ENCODE measurements around the gene NNAT. TPM values are rescaled to one million over a fixed set of nuclear protein-coding genes. Genes with fewer than 3 reads are reported as not detected.
A peak's percentile ranks its signal among the peaks of the same experiment; 100 is the strongest.

Gene NNAT
- total RNA-seq, 1 donor from 2014 or later: 0.54 TPM

GRCh38 chr20:37518606-37519507 lies 2.2 kb upstream of the NNAT start:
- no peak for TF ChIP-seq CTCF (IDR thresholded peaks at IDR 0.05; ENCODE audit: unreplicated experiment)
- peaks cover 74% of the 10 kb centered on the region for H3K4me1 Mint-ChIP-seq (ENCODE audit: unreplicated experiment)
- H3K9me3 Mint-ChIP-seq (ENCODE audit: unreplicated experiment): no peaks in the 10 kb centered on the region
- H3K27ac Mint-ChIP-seq (ENCODE audit: unreplicated experiment): peak overlapping the region; percentile 86
- H3K4me3 Mint-ChIP-seq (ENCODE audit: unreplicated experiment): peak overlapping the region; percentile 69
- H3K27me3 Mint-ChIP-seq (ENCODE audit: unreplicated experiment): peaks cover 8% of the 10 kb centered on the region
- DNase-seq (ENCODE audit: low spot score): peak; percentile 57
- peaks cover 43% of the 10 kb centered on the region for H3K36me3 Mint-ChIP-seq (ENCODE audit: low read depth, unreplicated experiment)

GRCh38 chr20:37519508-37520418 lies 1.3 kb upstream of the NNAT start:
- DNase-seq (ENCODE audit: low spot score): peak; percentile 19
- Mint-ChIP-seq H3K4me1 (ENCODE audit: unreplicated experiment) (peaks cover 83% of the 10 kb centered on the region), H3K4me3 (ENCODE audit: unreplicated experiment) (peak overlapping the region; percentile 31), H3K27ac (ENCODE audit: unreplicated experiment) (peak overlapping the region; percentile 86), H3K9me3 (ENCODE audit: unreplicated experiment) (no peaks in the 10 kb centered on the region), H3K36me3 (ENCODE audit: low read depth, unreplicated experiment) (peaks cover 40% of the 10 kb centered on the region), H3K27me3 (ENCODE audit: unreplicated experiment) (peaks cover 8% of the 10 kb centered on the region)
- no peak for TF ChIP-seq CTCF (IDR thresholded peaks at IDR 0.05; ENCODE audit: unreplicated experiment)

- Mint-ChIP-seq H3K4me1 (ENCODE audit: unreplicated experiment) (peaks cover 86% of the 10 kb centered on the region), H3K27ac (ENCODE audit: unreplicated experiment) (peak overlapping the region; percentile 86), H3K4me3 (ENCODE audit: unreplicated experiment) (peak overlapping the region; percentile 31), H3K36me3 (ENCODE audit: low read depth, unreplicated experiment) (peaks cover 43% of the 10 kb centered on the region), H3K9me3 (ENCODE audit: unreplicated experiment) (no peaks in the 10 kb centered on the region), H3K27me3 (ENCODE audit: unreplicated experiment) (peaks cover 8% of the 10 kb centered on the region)
- no peak for TF ChIP-seq CTCF (IDR thresholded peaks at IDR 0.05; ENCODE audit: unreplicated experiment)
- no peak for DNase-seq (ENCODE audit: low spot score)
These were observed 563 bp upstream of the NNAT start for GRCh38 chr20:37520419-37520955.

GRCh38 chr20:37522260-37523011 lies 1.4 kb downstream of the NNAT start:
- H3K27me3 Mint-ChIP-seq (ENCODE audit: unreplicated experiment): peaks cover 17% of the 10 kb centered on the region
- peaks cover 81% of the 10 kb centered on the region for H3K4me1 Mint-ChIP-seq (ENCODE audit: unreplicated experiment)
- no peak overlapping the region for H3K27ac Mint-ChIP-seq (ENCODE audit: unreplicated experiment)
- TF ChIP-seq CTCF (IDR thresholded peaks at IDR 0.05; ENCODE audit: unreplicated experiment): no peak
- no peak for DNase-seq (ENCODE audit: low spot score)
- H3K4me3 Mint-ChIP-seq (ENCODE audit: unreplicated experiment): no peak overlapping the region
- peaks cover 42% of the 10 kb centered on the region for H3K36me3 Mint-ChIP-seq (ENCODE audit: low read depth, unreplicated experiment)
- no peaks in the 10 kb centered on the region for H3K9me3 Mint-ChIP-seq (ENCODE audit: unreplicated experiment)

Measured in endothelial cell (in vitro differentiated cells).